GOT3 (cell line): ENCODE results near the gene C22orf15.
A peak's percentile ranks its signal among the peaks of the same experiment; 100 is the strongest.

Experiments
- DNase-seq: peaks from one replicate; lab custom pipeline; 2025; ENCODE audit warnings: mixed read lengths; lab: John Stamatoyannopoulos, UW

C22orf15 gene

GRCh38 chr22:23750714-23751440 lies 11.9 kb upstream of the C22orf15 start, which contains the start of gene ZNF70:
TSS of gene ZNF70 (minus strand) at chr22:23751112. CDS start at chr22:23745140, 5,972 bp downstream.
- peak; percentile 59 for DNase-seq

- DNase-seq = no peak
These were observed 11.3 kb upstream of the C22orf15 start for GRCh38 chr22:23751441-23751996.

GRCh38 chr22:23752090-23752691 lies 10.6 kb upstream of the C22orf15 start:
- DNase-seq = no peak

- DNase-seq = no peak
These were observed 10.0 kb upstream of the C22orf15 start for GRCh38 chr22:23752750-23753149.

GRCh38 chr22:23753385-23753784 lies 9.4 kb upstream of the C22orf15 start:
- no peak for DNase-seq

GRCh38 chr22:23754220-23754919 lies 8.4 kb upstream of the C22orf15 start, which contains the start of gene VPREB3:
TSS of gene VPREB3 (minus strand) at chr22:23754425. CDS start at chr22:23754363, 62 bp downstream.
- DNase-seq = no peak

- no peak for DNase-seq
These were observed 7.7 kb upstream of the C22orf15 start for GRCh38 chr22:23754980-23755636.

GRCh38 chr22:23755711-23756110 lies 7.1 kb upstream of the C22orf15 start:
- no peak for DNase-seq

- no peak for DNase-seq
These were observed 5.9 kb upstream of the C22orf15 start for GRCh38 chr22:23756891-23757290.

GRCh38 chr22:23759566-23759965 lies 3.2 kb upstream of the C22orf15 start:
- no peak for DNase-seq

- DNase-seq = no peak
These were observed 2.7 kb upstream of the C22orf15 start for GRCh38 chr22:23760056-23760455.

GRCh38 chr22:23763579-23763945 lies 772 bp downstream of the C22orf15 start:
- no peak for DNase-seq

GRCh38 chr22:23763954-23764353 lies 1.2 kb downstream of the C22orf15 start:
- DNase-seq = no peak

GRCh38 chr22:23764899-23765881 lies 2.4 kb downstream of the C22orf15 start:
- no peak for DNase-seq

- no peak for DNase-seq
These were observed 4.5 kb downstream of the C22orf15 start for GRCh38 chr22:23767303-23767672.

- peak; percentile 20 for DNase-seq
These were observed 5.1 kb downstream of the C22orf15 start, which contains the start of gene CHCHD10 for GRCh38 chr22:23767673-23768548. TSS of gene CHCHD10 (minus strand) at chr22:23767972. CDS start at chr22:23767874, 98 bp downstream.

GRCh38 chr22:23769321-23769965 lies 6.7 kb downstream of the C22orf15 start:
- no peak for DNase-seq

GRCh38 chr22:23772315-23772648 lies 9.5 kb downstream of the C22orf15 start:
- DNase-seq = no peak
